SK-N-SH (cell line): ENCODE results near the gene B4GALT6.

Experiments used
- TCF12 ChIP-seq: IDR thresholded peaks from 2 replicates; pipeline ENCODE4 v1.4.0; 2012
- TF ChIP-seq, protein P1 (sequence below): IDR thresholded peaks from 2 replicates; pipeline ENCODE4 v1.4.0; 2012; ENCODE audit warnings: low read depth
- TF ChIP-seq, protein P2 (sequence below): fragments of 200-600 bp; sonication (generic); IDR thresholded peaks from 2 replicates; pipeline ENCODE4 v1.6.1; 2017; ENCODE audit warnings: antibody characterized with exemption, mild to moderate bottlenecking, moderate library complexity
- TF ChIP-seq, protein P3 (sequence below): IDR thresholded peaks from 2 replicates; pipeline ENCODE4 v1.4.0; 2012; ENCODE audit warnings: low read depth, borderline replicate concordance

DNA sequence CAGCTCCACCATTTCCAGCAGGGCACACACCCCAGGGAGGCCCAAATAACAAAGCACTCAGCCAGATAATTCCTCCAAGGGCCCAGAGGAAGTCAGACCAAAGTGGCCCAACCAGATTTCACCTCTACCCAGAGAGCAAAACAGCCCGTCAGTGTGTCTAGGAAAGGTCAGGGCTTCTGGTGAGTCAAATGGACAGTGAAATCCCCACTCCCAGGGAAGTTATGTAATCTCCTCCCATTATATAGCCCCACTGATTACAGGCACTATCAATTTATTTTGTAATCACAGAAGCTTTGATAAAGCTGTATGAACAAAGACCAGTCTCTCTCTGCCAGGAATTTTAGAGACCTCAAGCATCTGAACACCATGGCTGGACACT is 4.0 kb downstream of the B4GALT6 start:
- no peak for TF ChIP-seq TCF12
- TF ChIP-seq, protein P1, sequence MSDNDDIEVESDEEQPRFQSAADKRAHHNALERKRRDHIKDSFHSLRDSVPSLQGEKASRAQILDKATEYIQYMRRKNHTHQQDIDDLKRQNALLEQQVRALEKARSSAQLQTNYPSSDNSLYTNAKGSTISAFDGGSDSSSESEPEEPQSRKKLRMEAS, result no peak
- TF ChIP-seq, protein P2, sequence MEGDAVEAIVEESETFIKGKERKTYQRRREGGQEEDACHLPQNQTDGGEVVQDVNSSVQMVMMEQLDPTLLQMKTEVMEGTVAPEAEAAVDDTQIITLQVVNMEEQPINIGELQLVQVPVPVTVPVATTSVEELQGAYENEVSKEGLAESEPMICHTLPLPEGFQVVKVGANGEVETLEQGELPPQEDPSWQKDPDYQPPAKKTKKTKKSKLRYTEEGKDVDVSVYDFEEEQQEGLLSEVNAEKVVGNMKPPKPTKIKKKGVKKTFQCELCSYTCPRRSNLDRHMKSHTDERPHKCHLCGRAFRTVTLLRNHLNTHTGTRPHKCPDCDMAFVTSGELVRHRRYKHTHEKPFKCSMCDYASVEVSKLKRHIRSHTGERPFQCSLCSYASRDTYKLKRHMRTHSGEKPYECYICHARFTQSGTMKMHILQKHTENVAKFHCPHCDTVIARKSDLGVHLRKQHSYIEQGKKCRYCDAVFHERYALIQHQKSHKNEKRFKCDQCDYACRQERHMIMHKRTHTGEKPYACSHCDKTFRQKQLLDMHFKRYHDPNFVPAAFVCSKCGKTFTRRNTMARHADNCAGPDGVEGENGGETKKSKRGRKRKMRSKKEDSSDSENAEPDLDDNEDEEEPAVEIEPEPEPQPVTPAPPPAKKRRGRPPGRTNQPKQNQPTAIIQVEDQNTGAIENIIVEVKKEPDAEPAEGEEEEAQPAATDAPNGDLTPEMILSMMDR, result no peak
- TF ChIP-seq, protein P3, sequence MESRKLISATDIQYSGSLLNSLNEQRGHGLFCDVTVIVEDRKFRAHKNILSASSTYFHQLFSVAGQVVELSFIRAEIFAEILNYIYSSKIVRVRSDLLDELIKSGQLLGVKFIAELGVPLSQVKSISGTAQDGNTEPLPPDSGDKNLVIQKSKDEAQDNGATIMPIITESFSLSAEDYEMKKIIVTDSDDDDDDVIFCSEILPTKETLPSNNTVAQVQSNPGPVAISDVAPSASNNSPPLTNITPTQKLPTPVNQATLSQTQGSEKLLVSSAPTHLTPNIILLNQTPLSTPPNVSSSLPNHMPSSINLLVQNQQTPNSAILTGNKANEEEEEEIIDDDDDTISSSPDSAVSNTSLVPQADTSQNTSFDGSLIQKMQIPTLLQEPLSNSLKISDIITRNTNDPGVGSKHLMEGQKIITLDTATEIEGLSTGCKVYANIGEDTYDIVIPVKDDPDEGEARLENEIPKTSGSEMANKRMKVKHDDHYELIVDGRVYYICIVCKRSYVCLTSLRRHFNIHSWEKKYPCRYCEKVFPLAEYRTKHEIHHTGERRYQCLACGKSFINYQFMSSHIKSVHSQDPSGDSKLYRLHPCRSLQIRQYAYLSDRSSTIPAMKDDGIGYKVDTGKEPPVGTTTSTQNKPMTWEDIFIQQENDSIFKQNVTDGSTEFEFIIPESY, result no peak
